Erythroblast (primary cell): ENCODE results near the gene RNF144B.

ENCODE experiments used
- DNase-seq, 2 experiments: peaks; one replicate each; lab custom pipeline; 2025; lab: John Stamatoyannopoulos, UW
- GATA1 ChIP-seq: IDR thresholded peaks from 2 replicates; pipeline ENCODE4 v1.6.1; 2011; ENCODE audit warnings: low read depth, mild to moderate bottlenecking, control low read depth, low read length, moderate library complexity
- POLR2A ChIP-seq: IDR thresholded peaks from 2 replicates; pipeline ENCODE4 v1.6.1; 2011; ENCODE audit warnings: mild to moderate bottlenecking, low read length

RNF144B gene

DNA sequence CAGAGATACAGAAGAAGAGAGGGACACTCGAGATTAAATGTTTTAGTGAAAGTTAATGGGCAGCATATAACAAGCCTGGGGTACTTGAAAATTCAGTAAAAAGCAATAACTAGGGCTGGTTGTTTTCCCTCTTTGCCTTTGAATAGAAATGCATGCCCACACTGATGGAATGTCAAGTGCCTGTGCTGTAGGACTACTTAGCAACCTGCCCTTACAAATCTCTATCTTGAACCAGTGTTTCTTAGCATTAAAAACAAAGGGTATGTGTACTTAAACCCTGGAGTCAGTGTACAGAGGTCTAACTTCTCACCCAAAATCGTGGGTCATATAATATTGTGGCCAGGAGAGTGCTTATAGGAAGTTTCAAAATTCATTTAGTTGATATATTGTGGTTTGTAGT is 37.1 kb downstream of the RNF144B start:
- no peak for TF ChIP-seq POLR2A
- TF ChIP-seq GATA1: no peak

DNA sequence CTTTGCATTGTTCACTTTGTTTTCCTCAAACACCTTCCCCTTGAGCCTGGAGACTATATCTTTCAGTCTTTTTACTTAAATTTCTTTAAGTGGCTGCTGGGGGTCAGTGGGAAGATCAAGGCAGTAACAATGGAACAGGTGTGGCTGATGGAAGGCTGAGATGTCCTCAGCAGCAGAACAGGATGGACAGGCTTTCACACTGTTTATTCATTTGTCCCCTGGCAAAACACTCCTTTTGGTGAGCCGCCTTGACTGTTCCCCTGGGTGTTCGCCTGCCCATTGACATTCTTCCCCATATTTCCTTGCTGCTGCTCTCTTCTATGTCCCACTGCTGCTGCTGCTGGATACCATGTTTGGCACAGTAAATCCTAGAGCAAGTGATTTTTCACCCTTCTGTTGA is 38.1 kb downstream of the RNF144B start:
- TF ChIP-seq POLR2A (no peak), GATA1 (no peak)
- DNase-seq: no peak

More for the DNA sequence above, 37.1 kb downstream of the RNF144B start:
- no peak for DNase-seq

DNA sequence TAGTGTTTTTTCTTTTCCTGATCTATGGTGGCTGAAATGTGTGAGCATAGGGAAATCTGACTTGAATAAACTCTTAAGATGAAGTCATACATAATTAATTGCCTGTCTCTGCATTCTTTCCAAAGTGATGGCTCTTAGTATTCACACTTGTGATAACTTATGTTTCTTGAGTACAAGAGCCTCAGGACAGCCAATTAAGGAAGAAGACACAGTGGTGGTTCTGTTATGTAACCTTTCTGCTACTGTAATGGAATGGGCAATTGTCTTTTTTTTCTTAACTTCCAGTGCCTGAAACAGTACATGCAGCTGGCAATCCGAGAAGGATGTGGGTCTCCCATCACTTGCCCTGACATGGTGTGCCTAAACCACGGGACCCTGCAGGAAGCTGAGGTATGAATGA is 40.1 kb downstream of the RNF144B start:
- TF ChIP-seq POLR2A: no peak
- DNase-seq: no peak

DNA sequence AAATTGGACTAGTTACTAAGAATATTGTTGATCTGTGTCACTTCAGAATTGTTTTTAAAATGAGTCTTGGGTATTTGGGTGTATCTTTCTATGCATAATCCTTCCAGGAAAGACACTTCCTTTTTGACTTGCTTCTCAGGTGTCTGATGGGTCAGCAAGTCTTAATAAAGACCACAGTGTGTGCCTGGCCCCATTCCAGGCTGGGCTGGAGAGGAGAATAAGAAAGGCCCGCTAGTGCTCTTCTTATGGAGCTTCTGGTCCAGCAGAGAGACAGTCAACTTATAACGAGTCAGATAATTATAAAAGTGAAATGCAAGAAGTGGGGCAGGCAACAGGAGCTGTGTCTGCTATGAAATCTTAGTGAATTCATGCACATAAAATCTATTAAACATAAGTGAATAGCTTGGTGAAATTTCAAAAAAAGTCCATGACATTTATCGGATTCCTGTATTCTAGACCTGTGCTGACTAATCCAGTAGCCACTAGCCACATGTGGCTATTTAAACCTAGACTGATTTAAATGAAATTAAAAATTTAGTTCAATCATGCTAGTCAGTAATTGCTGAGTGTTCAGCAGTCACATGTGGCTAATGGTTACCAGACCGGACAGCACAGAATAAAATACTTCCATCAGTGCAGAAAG is 42.6 kb downstream of the RNF144B start:
- no peak for DNase-seq
- TF ChIP-seq POLR2A (no peak), GATA1 (no peak)

DNA sequence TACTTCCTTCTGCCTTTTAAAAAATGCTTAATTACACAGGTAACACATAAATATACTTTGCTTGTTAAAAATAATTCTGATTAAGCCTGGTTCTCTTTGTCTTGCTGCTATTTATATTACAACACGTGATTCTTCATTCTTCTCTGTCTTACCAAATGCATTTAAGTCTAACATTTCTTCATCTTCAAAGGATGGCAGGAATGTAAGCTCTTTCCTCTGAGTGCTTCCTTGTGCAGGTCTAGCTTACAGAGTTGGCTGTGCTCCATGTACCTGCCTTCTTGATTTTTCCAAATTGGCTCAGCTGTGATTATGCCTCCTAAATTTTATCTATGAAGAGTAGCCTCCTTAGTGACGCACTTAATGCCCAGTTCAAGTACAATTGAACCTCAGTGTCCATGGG is 44.4 kb downstream of the RNF144B start:
- TF ChIP-seq GATA1 (no peak), POLR2A (no peak)
- DNase-seq: no peak

DNA sequence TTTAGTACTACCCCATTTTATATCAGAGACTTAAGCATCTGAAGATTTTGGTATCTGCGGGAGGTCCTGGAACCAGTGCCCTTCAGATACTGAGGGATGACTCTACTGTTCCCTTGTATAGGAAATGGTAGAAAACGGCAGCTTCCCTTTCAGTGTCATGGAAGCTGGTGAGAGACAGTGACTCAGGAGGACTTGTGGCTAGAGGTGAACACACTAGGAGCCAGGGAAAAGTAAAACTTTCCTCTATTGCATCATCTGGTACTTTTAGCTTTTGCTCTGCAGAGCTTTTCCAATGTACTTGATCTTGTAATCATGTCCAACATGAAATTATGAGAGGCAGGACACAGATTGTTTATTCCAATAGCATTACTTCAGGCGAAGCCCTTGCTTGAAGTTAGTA is 45.0 kb downstream of the RNF144B start:
- TF ChIP-seq POLR2A (no peak), GATA1 (no peak)
- DNase-seq: no peak

DNA sequence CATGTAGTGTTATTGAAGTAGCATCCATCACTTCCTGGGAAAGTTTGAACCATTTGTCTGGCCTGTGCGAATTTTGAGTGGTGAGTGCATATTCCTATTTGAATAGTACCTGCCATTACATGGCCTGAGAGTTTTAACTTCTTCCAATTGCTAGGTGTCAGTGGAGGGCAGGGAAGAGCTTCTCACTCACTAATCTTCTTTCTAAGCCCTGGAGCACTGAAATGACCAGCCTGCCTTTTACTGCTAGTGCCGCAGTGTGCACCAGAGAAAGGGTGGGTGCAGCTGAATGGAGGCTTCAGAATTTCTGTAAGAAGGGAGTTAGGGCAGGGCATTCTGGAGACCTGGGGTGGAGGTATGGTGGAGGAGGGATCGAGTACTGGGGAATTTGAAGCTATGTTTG is 45.5 kb downstream of the RNF144B start:
- no peak for DNase-seq
- no peak for TF ChIP-seq GATA1
- no peak for TF ChIP-seq POLR2A

- TF ChIP-seq GATA1 (no peak), POLR2A (no peak)
- no peak for DNase-seq
These were observed 45.9 kb downstream of the RNF144B start for GRCh38 chr6:18433059-18433458.

- DNase-seq: no peak
- no peak for TF ChIP-seq GATA1
- TF ChIP-seq POLR2A: no peak
These were observed 49.2 kb downstream of the RNF144B start for GRCh38 chr6:18436341-18436740.

DNA sequence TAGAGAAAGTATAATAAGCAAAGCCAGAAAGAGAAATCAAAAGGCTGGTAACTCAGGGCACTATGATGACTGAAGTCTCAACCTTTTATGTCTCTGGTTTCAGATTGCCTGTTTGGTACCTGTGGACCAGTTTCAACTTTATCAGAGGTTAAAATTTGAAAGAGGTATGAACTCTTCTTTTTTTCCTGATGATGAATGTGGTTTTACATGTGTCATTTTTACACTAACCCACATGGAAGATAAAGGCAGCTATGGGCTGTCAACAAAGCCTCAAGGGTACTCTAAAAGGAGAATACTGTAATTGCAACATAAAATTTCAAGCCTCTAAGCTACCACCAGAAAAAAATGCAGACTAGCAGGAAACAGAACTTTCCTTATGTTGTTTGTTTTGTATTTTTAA is 52.4 kb downstream of the RNF144B start:
- no peak for TF ChIP-seq GATA1
- TF ChIP-seq POLR2A: no peak
- DNase-seq: no peak

DNA sequence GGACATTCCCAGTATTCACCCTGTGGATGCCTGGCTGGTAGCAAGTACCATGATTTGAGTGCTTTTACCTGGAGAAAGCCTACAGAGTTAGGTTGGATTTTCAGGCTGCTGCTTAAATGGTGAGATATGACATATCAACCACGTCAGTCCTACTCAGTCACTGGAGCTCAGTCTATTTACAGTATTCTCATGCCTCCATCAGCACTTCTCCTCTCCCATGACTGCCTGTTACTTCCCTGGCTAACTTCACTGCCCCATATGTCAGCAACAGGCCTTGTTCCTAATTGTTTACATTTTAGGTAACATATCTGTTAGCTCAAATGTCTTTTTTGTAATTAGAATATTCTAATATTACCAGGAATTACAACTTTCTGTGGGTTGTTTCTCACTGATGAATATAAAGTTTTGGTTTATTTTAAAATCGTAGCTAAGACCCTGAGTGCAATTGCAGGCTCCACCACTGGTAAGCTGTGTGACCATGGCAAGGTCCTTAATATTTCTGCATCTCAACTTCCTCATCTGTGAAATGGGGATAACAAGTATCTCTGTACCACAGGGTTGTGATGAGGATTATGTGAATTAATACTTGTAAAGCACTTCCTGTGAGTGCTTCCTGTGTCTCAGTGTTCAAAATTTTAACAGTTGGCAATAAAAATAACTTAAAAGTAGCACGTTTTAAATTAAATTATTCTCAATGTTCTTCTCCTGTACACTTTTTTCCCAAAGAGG is 54.3 kb downstream of the RNF144B start:
- DNase-seq: no peak
- TF ChIP-seq POLR2A (no peak), GATA1 (no peak)

DNA sequence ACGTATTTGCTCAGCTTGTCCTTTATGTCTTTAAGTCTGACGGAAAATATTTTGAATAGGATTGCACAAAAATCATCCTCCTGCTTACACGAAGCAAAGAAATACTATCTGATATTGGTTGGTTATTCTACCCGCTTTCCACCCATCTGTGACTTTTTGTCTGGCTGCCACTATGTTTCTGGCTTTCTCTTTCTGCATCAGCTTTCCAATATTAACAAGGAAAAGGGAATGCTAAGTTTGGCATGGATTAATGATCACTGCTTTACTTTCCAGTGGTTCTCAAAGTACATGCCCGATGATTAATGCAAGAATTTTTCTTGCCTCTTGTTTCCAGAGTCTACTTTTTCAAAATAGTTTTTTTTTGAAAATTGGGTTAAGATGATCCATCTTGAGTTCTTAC is 57.0 kb downstream of the RNF144B start:
- TF ChIP-seq POLR2A (no peak), GATA1 (no peak)
- DNase-seq: no peak

- DNase-seq: no peak
- TF ChIP-seq POLR2A (no peak), GATA1 (no peak)
These were observed 58.1 kb downstream of the RNF144B start for GRCh38 chr6:18445228-18445627.

DNA sequence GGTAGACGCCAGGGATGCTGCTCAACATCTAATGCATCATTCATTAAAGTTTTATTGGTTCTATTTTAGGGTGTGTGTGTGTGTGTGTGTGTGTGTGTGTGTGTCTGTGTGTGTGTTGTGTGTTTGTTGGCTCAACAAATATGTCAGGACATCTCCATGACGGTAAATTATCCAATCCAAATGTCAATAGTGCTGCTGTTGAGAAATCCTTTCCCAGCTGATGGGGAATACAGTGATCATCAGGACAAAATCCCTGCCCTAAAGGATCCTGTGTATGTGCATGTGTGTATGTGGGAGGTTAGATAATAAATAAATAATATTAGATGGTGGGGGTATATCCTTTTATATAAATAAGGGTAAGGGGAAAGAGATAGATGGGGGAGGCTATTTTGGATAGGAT is 59.6 kb downstream of the RNF144B start:
- no peak for DNase-seq
- TF ChIP-seq POLR2A (no peak), GATA1 (no peak)

GRCh38 chr6:18447552-18447951 is 60.4 kb downstream of the RNF144B start:
- no peak for DNase-seq
- TF ChIP-seq POLR2A (no peak), GATA1 (no peak)
